Fibroblast of skin of back (primary cell): ENCODE measurements around the gene TRIM49C. TPM values are rescaled to one million over a fixed set of nuclear protein-coding genes. Genes with fewer than 3 reads are reported as not detected.
"Not testable (repeated sequence)": the region's sequence is repeated elsewhere in the genome, so short reads cannot be mapped to it uniquely, and the experiment has no call there.

Experiments
- DNase-seq: peaks from one replicate; pipeline ENCODE4 v3.0.0-alpha.2; 2013
- polyA plus RNA-seq, 2 experiments: library from polyadenylated mRNA; unstranded; fragments of 120-200 nt; gene quantifications; one replicate each; pipeline ENCODE4 v1.2.1, GENCODE V29; 2013; ENCODE audit not compliant: insufficient read length in 2 of 2

TRIM49C gene, protein sequence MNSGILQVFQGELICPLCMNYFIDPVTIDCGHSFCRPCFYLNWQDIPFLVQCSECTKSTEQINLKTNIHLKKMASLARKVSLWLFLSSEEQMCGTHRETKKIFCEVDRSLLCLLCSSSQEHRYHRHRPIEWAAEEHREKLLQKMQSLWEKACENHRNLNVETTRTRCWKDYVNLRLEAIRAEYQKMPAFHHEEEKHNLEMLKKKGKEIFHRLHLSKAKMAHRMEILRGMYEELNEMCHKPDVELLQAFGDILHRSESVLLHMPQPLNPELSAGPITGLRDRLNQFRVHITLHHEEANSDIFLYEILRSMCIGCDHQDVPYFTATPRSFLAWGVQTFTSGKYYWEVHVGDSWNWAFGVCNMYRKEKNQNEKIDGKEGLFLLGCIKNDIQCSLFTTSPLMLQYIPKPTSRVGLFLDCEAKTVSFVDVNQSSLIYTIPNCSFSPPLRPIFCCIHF
- not detected for polyA plus RNA-seq (2013, experiment 1 of 2; ENCODE audit: insufficient read length)
- not detected for polyA plus RNA-seq (2013, experiment 2 of 2; ENCODE audit: insufficient read length)

- not testable (repeated sequence) for DNase-seq
These were observed at the start of gene TRIM49C for GRCh38 chr11:90030806-90031205. TSS of gene TRIM49C (plus strand) at chr11:90031106. CDS start at chr11:90035212, 4,106 bp downstream.

- DNase-seq, result not testable (repeated sequence)
These were observed 6.7 kb upstream of the TRIM49C start for GRCh38 chr11:90024184-90024583.

GRCh38 chr11:90051591-90052209 is 20.8 kb downstream of the TRIM49C start:
- not testable (repeated sequence) for DNase-seq

GRCh38 chr11:90052311-90052710 is 21.4 kb downstream of the TRIM49C start:
- not testable (repeated sequence) for DNase-seq

- DNase-seq, result not testable (repeated sequence)
These were observed 22.6 kb downstream of the TRIM49C start for GRCh38 chr11:90053545-90053944.

DNA sequence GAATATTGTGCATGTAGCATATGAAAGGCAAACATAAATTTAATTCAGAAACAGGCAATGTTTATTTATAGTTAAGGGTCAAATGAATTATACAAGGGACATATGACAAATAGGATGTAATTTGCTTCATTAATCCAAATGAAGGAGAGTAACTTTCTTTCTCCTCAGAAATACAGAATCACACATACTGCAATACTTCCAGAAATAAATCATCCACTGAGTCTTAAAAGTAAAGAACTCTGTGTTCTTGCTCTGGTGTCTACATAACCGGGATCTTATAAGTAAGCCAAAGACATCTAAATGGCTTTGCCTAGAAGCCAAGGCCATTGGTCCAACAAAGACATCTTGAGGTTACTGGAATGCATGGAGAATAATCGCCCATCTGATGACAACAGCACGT is 54.7 kb downstream of the TRIM49C start, which contains the start of gene UBTFL1:
UBTFL1 (plus strand) TSS at position 301 of the 400 bp plus-strand sequence; CDS start at position 301, 0 bp downstream.
- DNase-seq, result not testable (repeated sequence)

- not testable (repeated sequence) for DNase-seq
These were observed 57.8 kb downstream of the TRIM49C start for GRCh38 chr11:90088731-90089130.
